GM19351 (cell line): ENCODE results near the gene NSFL1C.
A peak's percentile ranks its signal among the peaks of the same experiment; 100 is the strongest.

Experiments
- ATAC-seq: cut with Tn5 transposase; IDR thresholded peaks from one replicate; pipeline ENCODE4 v1.9.1; 2021; ENCODE audit warnings: mild to moderate bottlenecking, moderate library complexity; ENCODE audit not compliant: unreplicated experiment

Gene NSFL1C

DNA sequence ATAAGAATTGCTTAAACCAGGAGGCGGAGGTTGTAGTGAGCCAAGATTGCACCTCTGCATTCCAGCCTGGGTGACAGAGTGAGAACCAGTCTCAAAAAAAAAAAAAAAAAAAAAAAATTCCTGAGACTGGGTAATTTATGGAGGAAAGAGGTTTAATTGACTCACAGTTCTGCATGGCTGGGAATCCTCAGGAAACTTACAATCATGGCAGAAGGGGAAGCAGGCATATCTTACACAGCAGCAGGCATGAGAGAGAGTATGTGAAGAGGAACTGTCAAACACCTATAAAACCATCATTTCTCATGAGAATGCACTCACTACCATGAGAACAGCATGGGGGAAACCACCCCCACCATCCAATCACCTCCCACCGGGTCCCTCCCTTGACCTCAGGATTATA is 72.0 kb downstream of the NSFL1C start:
- ATAC-seq: no peak

DNA sequence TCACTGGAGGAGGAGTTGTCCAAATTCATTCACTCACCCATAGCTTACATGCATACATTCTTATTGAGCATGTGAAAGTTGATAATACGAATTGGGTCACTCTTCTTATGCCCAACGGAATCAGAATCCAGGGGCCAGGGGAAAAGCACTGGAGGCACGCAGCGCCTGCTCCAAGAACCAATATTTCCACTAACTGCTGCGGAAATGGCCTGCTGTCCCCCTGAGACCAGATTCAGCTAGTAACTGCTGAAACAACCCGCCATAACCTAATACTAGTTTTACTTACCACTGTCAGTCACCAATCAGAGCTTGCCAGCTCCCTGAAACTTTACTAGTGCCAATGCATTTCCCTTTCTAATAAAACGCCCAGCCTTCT is 73.2 kb downstream of the NSFL1C start:
- no peak for ATAC-seq

DNA sequence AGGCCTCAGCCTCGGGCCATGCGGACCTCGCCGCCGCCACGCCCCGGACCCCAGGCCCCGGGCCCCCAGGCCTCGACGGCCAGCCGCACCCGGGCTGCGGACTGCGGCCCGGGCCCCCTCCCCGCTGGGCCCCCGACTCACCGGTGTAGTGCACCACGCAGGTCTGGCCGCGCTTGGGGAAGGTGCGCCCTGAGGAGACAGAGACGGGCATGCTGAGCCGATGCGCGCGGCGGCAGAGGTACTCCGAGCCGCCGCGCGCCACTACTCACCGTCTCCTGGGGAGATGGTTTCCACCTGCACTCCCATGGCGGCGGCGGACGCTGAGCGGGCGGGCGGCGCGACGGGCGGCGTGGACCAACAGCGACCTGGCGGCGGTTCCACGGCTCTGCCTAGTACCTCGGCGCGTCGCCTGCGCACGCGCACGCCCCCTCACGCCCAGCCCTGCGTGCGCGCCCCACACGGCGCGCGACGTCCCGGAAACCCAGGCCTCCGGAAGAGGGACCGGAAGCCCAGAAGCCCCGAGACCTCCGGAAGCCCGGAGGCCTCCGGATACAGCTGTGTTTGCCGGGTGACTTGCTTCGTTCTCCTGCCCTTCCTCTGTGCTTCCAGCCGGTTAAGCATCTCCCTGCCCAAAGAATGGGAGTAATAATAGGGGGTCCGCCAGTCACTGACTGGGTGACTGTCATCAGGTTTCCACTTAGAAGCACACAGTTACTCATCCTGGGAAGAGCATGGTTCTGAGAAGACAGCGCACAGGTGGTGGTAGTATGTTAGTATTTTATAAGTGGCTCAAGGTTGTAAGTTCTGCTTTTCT is 73.7 kb downstream of the NSFL1C start, which contains the start of gene FKBP1A:
FKBP1A (minus strand) TSS at position 362 of the 814 bp plus-strand sequence; CDS start at position 306, 56 bp downstream.
- peak; percentile 83 for ATAC-seq

DNA sequence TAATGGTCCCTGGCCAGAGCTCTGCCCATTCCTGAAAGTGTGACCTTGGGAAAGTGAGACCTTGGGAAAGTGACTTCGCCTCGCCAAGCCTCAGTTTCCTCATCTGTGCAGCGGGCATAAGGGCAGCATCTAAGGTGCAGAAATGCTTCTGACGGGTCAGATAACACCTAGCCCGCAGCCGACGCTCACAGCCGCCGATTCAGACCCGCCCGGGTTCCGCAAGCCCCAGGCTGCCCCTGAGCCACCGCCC is 74.3 kb downstream of the NSFL1C start:
- no peak for ATAC-seq
